Stomach (tissue), 9 donors: Measurements from ENCODE around the gene LIN28A. TPM values are rescaled to one million over a fixed set of nuclear protein-coding genes. Genes with fewer than 3 reads are reported as not detected.
A peak's percentile ranks its signal among the peaks of the same experiment; 100 is the strongest.

Experiments used
- DNase-seq, 2 donors: peaks; one replicate each; pipeline versions ENCODE4 v3.0.0 to v3.0.0-alpha.2; 2013 to 2019
- H3K27ac ChIP-seq, 5 donors: fragments of 200-600 bp in 4 of 5; sonication (generic) in 4 of 5; one replicate each; pipeline ENCODE4 v1.5.1; 2013 to 2019; ENCODE audit warnings: mild to moderate bottlenecking in 1 of 5, moderate library complexity in 1 of 5
- H3K27me3 ChIP-seq, 3 donors: fragments of 200-600 bp; sonication (generic); one replicate each; pipeline ENCODE4 v1.5.1; 2017 to 2019; ENCODE audit warnings: mixed run types in 1 of 3
- H3K36me3 ChIP-seq, 4 donors: fragments of 200-600 bp; sonication (generic); 1 replicate in 3 of 4; 2 replicates in 1 of 4; pipeline ENCODE4 v1.5.1; 2016 to 2019
- H3K4me1 ChIP-seq, 4 donors: fragments of 200-600 bp; sonication (generic); one replicate each; pipeline ENCODE4 v1.5.1; 2016 to 2019
- H3K4me3 ChIP-seq, 4 donors: fragments of 200-600 bp; sonication (generic) in 3 of 4; one replicate each; pipeline ENCODE4 v1.5.1; 2016 to 2019; ENCODE audit warnings: mild to moderate bottlenecking in 1 of 4
- H3K9me3 ChIP-seq, 4 donors: fragments of 200-600 bp; sonication (generic); one replicate each; pipeline ENCODE4 v1.5.1; 2016 to 2019
- EP300 ChIP-seq: sonication (generic); formaldehyde crosslinking; IDR thresholded peaks from one replicate; pipeline ENCODE4 v1.6.1; 2017; ENCODE audit warnings: antibody characterized with exemption
- POLR2A ChIP-seq, 4 donors: fragments of 450-650 bp; IDR thresholded peaks; one replicate each; pipeline ENCODE4 v1.6.1; 2016; ENCODE audit warnings: antibody characterized with exemption in 4 of 4, control low read depth in 2 of 4, mild to moderate bottlenecking in 1 of 4, moderate library complexity in 1 of 4
- POLR2AphosphoS5 ChIP-seq, 3 donors: sonication (generic); formaldehyde crosslinking; IDR thresholded peaks; one replicate each; pipeline ENCODE4 v1.6.1; 2016; ENCODE audit warnings: antibody characterized with exemption in 3 of 3
- WGBS, 5 donors: extraction: QIAGEN DNeasy Blood & Tissue Kit in 3 of 5; methylation state at CpG; one replicate each; pipeline versions ENCODE4 v1.1.5 to v1.1.7; 2013 to 2018; 5-methylcytosine and 5-hydroxymethylcytosine counted together
- intact Hi-C: fragments of 100-400 bp; cut with DNase I; formaldehyde crosslinking; loops from one replicate; pipeline ENCODE4 v1.15.1; 2023; ENCODE audit warnings: low total_unique reads
- polyA plus RNA-seq, 3 donors: library from polyadenylated mRNA; stranded (reverse); fragments of 200-250 nt; gene quantifications; one replicate each; pipeline ENCODE4 v1.2.3, GENCODE V29; 2013
- total RNA-seq, 5 donors: library from RNA; depleted of rRNA; stranded (reverse); fragments of >200 nt; gene quantifications; one replicate each; pipeline versions ENCODE4 v1.1.0 to v1.2.3, GENCODE V29; 2014 to 2016
- TF ChIP-seq, protein P1 (sequence below), 7 experiments: fragments of 450-650 bp in 4 of 7; fragments of 200-600 bp in 3 of 7; sonication (generic) in 3 of 7; IDR thresholded peaks; one replicate each; pipeline ENCODE4 v1.5.1; 2016 to 2019; ENCODE audit warnings: antibody characterized with exemption in 7 of 7, control low read depth in 2 of 7, mild to moderate bottlenecking in 1 of 7
- donor health status: healthy with polysubstance abuse.
- donor health status: Bipolar disorder and iron deficiency.
- donor health status: healthy.

Gene LIN28A
- total and polyA plus RNA-seq, 8 donors: not detected

DNA sequence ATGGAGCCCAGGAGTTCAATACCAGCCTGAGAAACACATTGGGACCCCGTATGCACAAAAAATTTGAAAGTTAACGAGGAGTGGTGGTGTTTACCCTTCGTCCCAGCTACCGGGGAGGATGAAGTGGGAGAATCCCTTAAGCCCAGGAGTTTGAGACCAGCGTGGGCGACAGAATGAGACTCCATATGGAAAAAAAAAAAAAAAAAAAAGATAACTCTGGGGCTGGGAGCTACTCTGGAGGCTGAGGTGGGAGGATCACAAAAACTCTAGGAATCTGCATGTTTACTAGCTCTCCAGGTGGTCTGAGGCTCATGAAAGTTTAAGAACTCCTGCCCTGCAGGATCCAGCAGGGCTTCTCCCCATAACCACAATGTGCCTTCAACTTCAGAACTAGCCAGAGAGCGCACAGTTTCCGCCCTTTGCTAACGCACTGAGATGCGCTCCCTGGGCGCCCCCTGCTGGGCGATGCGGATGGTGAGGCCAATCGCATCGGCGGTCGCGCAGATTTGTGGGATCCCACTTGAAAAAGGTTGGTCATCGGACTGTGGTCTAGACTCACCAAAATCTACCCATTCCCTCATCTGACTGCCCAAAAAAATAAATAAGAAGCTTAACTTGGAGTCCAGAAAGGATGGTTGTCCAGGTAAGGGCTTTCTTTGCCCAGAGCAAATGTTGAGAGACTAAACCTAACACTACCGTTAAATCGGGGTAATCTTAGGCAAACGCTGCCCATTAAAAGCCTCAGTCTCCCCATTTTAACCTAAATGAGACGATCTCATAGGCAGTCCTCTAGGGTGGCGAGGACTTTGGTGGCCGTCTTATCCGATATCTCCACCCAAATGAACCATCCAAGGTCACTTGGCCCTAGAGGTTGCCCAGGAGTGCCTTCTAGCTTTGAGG is 46.8 kb upstream of the LIN28A start:
- Histone ChIP-seq H3K27me3 (peaks cover 18 to 88% (median 19%) of the 10 kb centered on the region in 3 donors), H3K36me3 (no peaks in the 10 kb centered on the region), H3K4me1 (peaks cover 12 to 34% (median 15%) of the 10 kb centered on the region in 4 donors), H3K4me3 (no peak overlapping the region), H3K9me3 (no peaks in the 10 kb centered on the region), H3K27ac (no peak overlapping the region)
- DNase-seq: peak; percentile 85 to 89
- WGBS, 5 donors: 26 to 32% (median 29%) methylated on average over 25 to 26 of the region's 26 CpGs
- TF ChIP-seq, protein P1, sequence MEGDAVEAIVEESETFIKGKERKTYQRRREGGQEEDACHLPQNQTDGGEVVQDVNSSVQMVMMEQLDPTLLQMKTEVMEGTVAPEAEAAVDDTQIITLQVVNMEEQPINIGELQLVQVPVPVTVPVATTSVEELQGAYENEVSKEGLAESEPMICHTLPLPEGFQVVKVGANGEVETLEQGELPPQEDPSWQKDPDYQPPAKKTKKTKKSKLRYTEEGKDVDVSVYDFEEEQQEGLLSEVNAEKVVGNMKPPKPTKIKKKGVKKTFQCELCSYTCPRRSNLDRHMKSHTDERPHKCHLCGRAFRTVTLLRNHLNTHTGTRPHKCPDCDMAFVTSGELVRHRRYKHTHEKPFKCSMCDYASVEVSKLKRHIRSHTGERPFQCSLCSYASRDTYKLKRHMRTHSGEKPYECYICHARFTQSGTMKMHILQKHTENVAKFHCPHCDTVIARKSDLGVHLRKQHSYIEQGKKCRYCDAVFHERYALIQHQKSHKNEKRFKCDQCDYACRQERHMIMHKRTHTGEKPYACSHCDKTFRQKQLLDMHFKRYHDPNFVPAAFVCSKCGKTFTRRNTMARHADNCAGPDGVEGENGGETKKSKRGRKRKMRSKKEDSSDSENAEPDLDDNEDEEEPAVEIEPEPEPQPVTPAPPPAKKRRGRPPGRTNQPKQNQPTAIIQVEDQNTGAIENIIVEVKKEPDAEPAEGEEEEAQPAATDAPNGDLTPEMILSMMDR (IDR thresholded peaks at IDR 0.05): peak in 5 of 7 experiments; percentile 72 to 94 (median 76)
- peak in 1 of 3 donors; percentile 43 for TF ChIP-seq POLR2AphosphoS5 (IDR thresholded peaks at IDR 0.05)
- TF ChIP-seq EP300: no peak
- intact Hi-C loops: no loop called here

DNA sequence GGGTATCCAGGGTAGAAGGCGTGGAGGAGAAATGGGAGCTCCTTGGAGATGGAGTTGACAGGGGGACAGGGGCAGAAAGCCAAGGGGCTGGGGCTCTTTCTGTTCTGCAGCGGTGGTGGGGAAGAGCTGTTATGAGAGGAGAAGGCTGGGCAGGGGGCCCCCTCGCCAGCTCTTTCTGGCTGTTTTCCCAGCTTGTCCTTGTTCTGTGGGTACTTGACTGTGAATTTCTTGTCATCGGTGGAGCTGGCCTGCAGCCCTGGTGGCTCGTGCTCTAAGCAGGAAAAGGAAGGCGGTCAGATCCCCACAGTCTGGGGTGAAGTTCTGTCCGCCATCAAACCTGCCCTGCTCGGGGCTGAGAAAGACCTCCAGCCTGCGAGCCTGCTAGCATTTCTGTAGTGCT is 45.7 kb upstream of the LIN28A start:
- H3K4me3 ChIP-seq: no peak overlapping the region
- TF ChIP-seq, protein P1 (IDR thresholded peaks at IDR 0.05): no peak
- TF ChIP-seq POLR2AphosphoS5 (IDR thresholded peaks at IDR 0.05): no peak
- TF ChIP-seq POLR2A (IDR thresholded peaks at IDR 0.05): no peak
- TF ChIP-seq EP300: no peak
- H3K27me3 ChIP-seq: peaks cover 15 to 89% (median 17%) of the 10 kb centered on the region in 3 donors
- H3K9me3 ChIP-seq: no peaks in the 10 kb centered on the region
- intact Hi-C loops: no loop called here
- no peak for DNase-seq
- H3K36me3 ChIP-seq: no peaks in the 10 kb centered on the region
- 47 to 69% (median 57%) methylated on average over 9 of the region's 9 CpGs for WGBS, 5 donors
- no peak overlapping the region for H3K27ac ChIP-seq
- peaks cover 9 to 23% (median 11%) of the 10 kb centered on the region in 4 donors for H3K4me1 ChIP-seq

- H3K4me1 ChIP-seq: peaks cover 0 to 9% (median 0%) of the 10 kb centered on the region in 4 donors
- H3K36me3 ChIP-seq: no peaks in the 10 kb centered on the region
- H3K27me3 ChIP-seq: peaks cover 0 to 72% (median 4%) of the 10 kb centered on the region in 3 donors
- TF ChIP-seq EP300: no peak
- no peak for TF ChIP-seq POLR2AphosphoS5 (IDR thresholded peaks at IDR 0.05)
- TF ChIP-seq, protein P1 (IDR thresholded peaks at IDR 0.05): no peak
- no peak for TF ChIP-seq POLR2A (IDR thresholded peaks at IDR 0.05)
- H3K27ac ChIP-seq: no peak overlapping the region
- no peaks in the 10 kb centered on the region for H3K9me3 ChIP-seq
- no peak for DNase-seq
- intact Hi-C loops: no loop called here
- WGBS, 5 donors: 72 to 93% (median 87%) methylated on average over 4 to 6 of the region's 6 CpGs
- no peak overlapping the region for H3K4me3 ChIP-seq
Measured at GRCh38 chr1:26367441-26367840, 43.2 kb upstream of the LIN28A start.

DNA sequence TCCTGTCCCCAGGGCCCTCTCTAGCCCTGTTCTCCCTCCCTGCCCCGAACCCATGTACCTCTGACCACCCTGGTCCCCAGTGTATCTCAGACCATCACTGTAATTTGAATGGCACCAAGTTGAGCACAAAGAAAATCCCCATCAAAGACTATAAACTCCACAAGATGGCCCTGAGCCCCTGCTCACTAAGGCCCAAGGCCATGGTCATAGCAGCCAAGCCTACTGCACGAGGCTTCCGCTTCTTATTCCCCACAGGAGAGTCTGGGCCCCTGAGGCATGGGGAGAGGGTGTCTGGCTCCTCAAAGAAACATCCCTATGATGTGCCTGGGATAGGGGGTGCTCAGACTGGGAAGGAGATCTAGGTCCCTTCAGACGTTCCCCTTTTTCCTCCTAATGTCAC is 42.6 kb upstream of the LIN28A start:
- no peak overlapping the region for H3K27ac ChIP-seq
- H3K4me1 ChIP-seq: peaks cover 0 to 9% (median 0%) of the 10 kb centered on the region in 4 donors
- no peak overlapping the region for H3K4me3 ChIP-seq
- H3K36me3 ChIP-seq: no peaks in the 10 kb centered on the region
- intact Hi-C loops: no loop called here
- DNase-seq: no peak
- H3K9me3 ChIP-seq: no peaks in the 10 kb centered on the region
- TF ChIP-seq POLR2AphosphoS5 (IDR thresholded peaks at IDR 0.05) (no peak), EP300 (no peak), POLR2A (IDR thresholded peaks at IDR 0.05) (no peak)
- TF ChIP-seq, protein P1 (IDR thresholded peaks at IDR 0.05): no peak
- peaks cover 0 to 66% (median 4%) of the 10 kb centered on the region in 3 donors for H3K27me3 ChIP-seq
- 57 to 75% (median 67%) methylated on average over 4 of the region's 4 CpGs for WGBS, 5 donors
